Measurements from ENCODE around the gene GABBR2. TPM values are rescaled to one million over a fixed set of nuclear protein-coding genes. Genes with fewer than 3 reads are reported as not detected.
A peak's percentile ranks its signal among the peaks of the same experiment; 100 is the strongest.
"Not testable (repeated sequence)": the region's sequence is repeated elsewhere in the genome, so short reads cannot be mapped to it uniquely, and the experiment has no call there.

GABBR2 gene
- total RNA-seq, 2 donors from 2014 or later = not detected

GRCh38 chr9:98593354-98594253 is 115.1 kb downstream of the GABBR2 start:
- H3K4me1 Mint-ChIP-seq = no peaks in the 10 kb centered on the region
- no peak overlapping the region for H3K27ac Mint-ChIP-seq
- no peaks in the 10 kb centered on the region for H3K36me3 Mint-ChIP-seq (ENCODE audit: low read depth)
- H3K9me3 Mint-ChIP-seq = peaks cover 4% of the 10 kb centered on the region
- no peak overlapping the region for H3K4me3 Mint-ChIP-seq
- peaks cover 15% of the 10 kb centered on the region for H3K27me3 Mint-ChIP-seq
- no peak for ATAC-seq (replicated peaks)

DNA sequence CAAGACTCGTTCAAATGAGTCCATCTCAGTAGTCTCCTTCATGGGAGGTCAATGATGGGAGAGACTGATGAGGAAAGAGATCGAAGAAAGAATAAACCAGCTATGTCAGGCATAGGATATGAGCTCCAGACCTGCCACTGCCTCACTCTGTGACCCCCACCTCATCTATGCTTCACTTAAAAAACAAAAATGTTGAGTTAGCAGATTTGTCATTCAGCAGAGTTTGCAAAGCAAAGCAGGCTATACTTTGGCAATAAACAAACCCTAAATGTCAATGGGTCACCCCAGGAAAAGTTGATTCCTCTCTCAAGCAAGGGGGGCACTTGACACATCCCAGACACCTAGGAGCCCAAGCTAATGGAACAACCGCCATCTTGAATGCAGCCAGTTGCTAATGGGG is 117.0 kb downstream of the GABBR2 start:
- no peaks in the 10 kb centered on the region for H3K4me1 Mint-ChIP-seq
- no peak overlapping the region for H3K4me3 Mint-ChIP-seq
- no peak overlapping the region for H3K27ac Mint-ChIP-seq
- peaks cover 17% of the 10 kb centered on the region for H3K27me3 Mint-ChIP-seq
- peaks cover 4% of the 10 kb centered on the region for H3K9me3 Mint-ChIP-seq
- ATAC-seq (replicated peaks) = no peak
- H3K36me3 Mint-ChIP-seq (ENCODE audit: low read depth) = no peaks in the 10 kb centered on the region

DNA sequence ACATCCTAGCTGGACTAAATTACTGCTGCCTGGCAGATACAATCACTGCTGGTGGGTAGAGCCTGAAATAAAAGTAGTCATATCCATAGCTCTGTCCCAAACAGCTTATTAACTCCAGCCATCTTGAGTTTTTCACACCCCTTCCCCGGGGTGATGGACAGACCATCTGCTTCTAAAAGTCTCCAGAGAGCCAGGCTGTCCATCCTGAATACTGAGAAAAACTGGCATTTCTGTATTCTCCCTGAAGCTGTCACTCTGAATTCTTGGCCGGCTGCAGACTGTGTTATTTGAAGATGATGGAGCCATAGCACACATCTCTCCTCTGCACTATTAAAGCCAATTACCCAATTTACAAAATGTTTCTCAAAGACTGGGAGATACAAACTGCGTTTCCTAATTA is 118.6 kb downstream of the GABBR2 start:
- H3K27me3 Mint-ChIP-seq = peaks cover 19% of the 10 kb centered on the region
- H3K4me1 Mint-ChIP-seq = no peaks in the 10 kb centered on the region
- H3K9me3 Mint-ChIP-seq = peaks cover 4% of the 10 kb centered on the region
- no peak overlapping the region for H3K4me3 Mint-ChIP-seq
- H3K27ac Mint-ChIP-seq = no peak overlapping the region
- no peaks in the 10 kb centered on the region for H3K36me3 Mint-ChIP-seq (ENCODE audit: low read depth)
- ATAC-seq (replicated peaks) = no peak

- Mint-ChIP-seq H3K27me3 (peaks cover 23% of the 10 kb centered on the region), H3K4me3 (no peak overlapping the region), H3K4me1 (no peaks in the 10 kb centered on the region), H3K9me3 (peaks cover 4% of the 10 kb centered on the region), H3K36me3 (ENCODE audit: low read depth) (no peaks in the 10 kb centered on the region), H3K27ac (no peak overlapping the region)
- no peak for ATAC-seq (replicated peaks)
These were observed 119.6 kb downstream of the GABBR2 start for GRCh38 chr9:98589102-98589501.

GRCh38 chr9:98584853-98585438 is 123.8 kb downstream of the GABBR2 start:
- peaks cover 22% of the 10 kb centered on the region for H3K27me3 Mint-ChIP-seq
- not testable (repeated sequence) for H3K4me3 Mint-ChIP-seq; ATAC-seq (replicated peaks); H3K9me3 Mint-ChIP-seq; H3K4me1 Mint-ChIP-seq; H3K36me3 Mint-ChIP-seq (ENCODE audit: low read depth); H3K27ac Mint-ChIP-seq

GRCh38 chr9:98584059-98584458 is 124.7 kb downstream of the GABBR2 start:
- Mint-ChIP-seq H3K9me3 (no peaks in the 10 kb centered on the region), H3K4me3 (no peak overlapping the region), H3K27ac (no peak overlapping the region), H3K4me1 (no peaks in the 10 kb centered on the region), H3K27me3 (peaks cover 23% of the 10 kb centered on the region), H3K36me3 (ENCODE audit: low read depth) (no peaks in the 10 kb centered on the region)
- peak; percentile 48 for ATAC-seq (replicated peaks)

GRCh38 chr9:98583417-98583816 is 125.3 kb downstream of the GABBR2 start:
- no peaks in the 10 kb centered on the region for H3K9me3 Mint-ChIP-seq
- no peak for ATAC-seq (replicated peaks)
- H3K36me3 Mint-ChIP-seq (ENCODE audit: low read depth) = no peaks in the 10 kb centered on the region
- no peak overlapping the region for H3K4me3 Mint-ChIP-seq
- peaks cover 28% of the 10 kb centered on the region for H3K27me3 Mint-ChIP-seq
- no peak overlapping the region for H3K27ac Mint-ChIP-seq
- no peaks in the 10 kb centered on the region for H3K4me1 Mint-ChIP-seq

DNA sequence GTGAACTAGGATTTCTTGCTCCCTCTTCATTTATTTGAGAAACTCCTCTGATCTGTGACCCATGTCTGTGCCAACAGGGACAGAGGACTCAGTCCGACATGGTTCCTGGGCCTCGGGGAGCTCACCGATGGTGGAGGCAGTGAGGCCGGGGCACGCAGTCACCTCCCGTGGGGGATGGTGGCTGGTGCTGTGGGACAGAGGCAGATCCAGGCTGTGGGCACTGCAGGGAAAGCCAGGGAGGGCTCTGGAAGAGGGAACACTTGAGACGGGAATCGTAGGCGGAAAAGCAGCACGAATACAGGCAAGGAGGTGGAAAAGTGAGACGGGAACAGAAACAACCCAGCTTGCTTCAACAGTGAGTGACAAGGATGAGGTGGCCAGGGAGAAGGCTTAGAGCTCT is 127.8 kb downstream of the GABBR2 start:
- Mint-ChIP-seq H3K27ac (no peak overlapping the region), H3K4me1 (peaks cover 5% of the 10 kb centered on the region), H3K36me3 (ENCODE audit: low read depth) (no peaks in the 10 kb centered on the region), H3K27me3 (peaks cover 39% of the 10 kb centered on the region), H3K4me3 (no peak overlapping the region), H3K9me3 (no peaks in the 10 kb centered on the region)
- ATAC-seq (replicated peaks) = no peak

GRCh38 chr9:98579700-98580099 is 129.0 kb downstream of the GABBR2 start:
- H3K9me3 Mint-ChIP-seq = no peaks in the 10 kb centered on the region
- H3K27me3 Mint-ChIP-seq = peaks cover 35% of the 10 kb centered on the region
- H3K36me3 Mint-ChIP-seq (ENCODE audit: low read depth) = no peaks in the 10 kb centered on the region
- H3K4me3 Mint-ChIP-seq = no peak overlapping the region
- ATAC-seq (replicated peaks) = no peak
- peaks cover 16% of the 10 kb centered on the region for H3K4me1 Mint-ChIP-seq
- no peak overlapping the region for H3K27ac Mint-ChIP-seq

DNA sequence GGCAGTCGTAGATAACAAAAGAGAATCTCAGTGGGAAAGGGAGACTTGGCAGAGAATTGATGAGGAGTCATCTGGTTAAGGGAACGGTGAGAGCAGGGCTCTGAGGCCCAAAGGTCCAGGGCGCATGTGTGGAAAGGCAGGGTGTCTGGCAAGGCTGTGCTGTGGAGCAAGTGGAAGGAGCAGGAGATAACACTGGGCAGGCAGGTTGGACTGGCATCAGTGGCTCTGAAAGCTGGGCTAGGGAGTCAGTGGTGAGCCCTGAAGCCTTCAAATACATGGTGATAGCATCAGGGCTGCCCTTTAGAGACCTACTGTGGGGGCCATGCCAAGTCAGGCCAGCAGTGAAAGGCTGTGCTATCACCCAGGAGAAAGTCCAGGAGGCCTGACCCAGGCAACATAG is 131.3 kb downstream of the GABBR2 start:
- H3K36me3 Mint-ChIP-seq (ENCODE audit: low read depth) = no peaks in the 10 kb centered on the region
- no peaks in the 10 kb centered on the region for H3K9me3 Mint-ChIP-seq
- ATAC-seq (replicated peaks) = no peak
- peaks cover 16% of the 10 kb centered on the region for H3K4me1 Mint-ChIP-seq
- H3K27ac Mint-ChIP-seq = no peak overlapping the region
- H3K4me3 Mint-ChIP-seq = no peak overlapping the region
- H3K27me3 Mint-ChIP-seq = peaks cover 35% of the 10 kb centered on the region

- no peak overlapping the region for H3K27ac Mint-ChIP-seq
- no peaks in the 10 kb centered on the region for H3K36me3 Mint-ChIP-seq (ENCODE audit: low read depth)
- H3K9me3 Mint-ChIP-seq = no peaks in the 10 kb centered on the region
- peaks cover 16% of the 10 kb centered on the region for H3K4me1 Mint-ChIP-seq
- no peak overlapping the region for H3K4me3 Mint-ChIP-seq
- H3K27me3 Mint-ChIP-seq = peaks cover 30% of the 10 kb centered on the region
- ATAC-seq (replicated peaks) = no peak
These were observed 131.9 kb downstream of the GABBR2 start for GRCh38 chr9:98576859-98577258.

DNA sequence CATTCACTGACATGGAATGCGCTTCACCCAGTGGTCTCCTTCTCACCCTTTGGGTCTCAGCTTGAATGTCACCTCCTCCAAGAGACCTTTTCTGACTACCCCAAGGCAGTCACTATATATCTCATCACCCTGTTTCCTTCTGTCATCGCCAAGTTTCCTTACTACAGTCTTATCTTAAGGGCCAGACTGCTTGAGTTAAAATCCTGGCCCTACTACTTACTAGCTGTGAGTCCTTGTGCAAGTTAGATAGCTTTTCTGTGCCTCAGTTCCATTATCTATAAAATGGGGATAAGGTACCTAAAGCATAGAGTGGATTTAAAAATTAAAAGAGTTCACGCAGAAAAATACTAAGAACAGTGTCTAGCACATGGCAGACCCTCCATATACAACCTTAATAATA is 132.4 kb downstream of the GABBR2 start:
- Mint-ChIP-seq H3K27ac (no peak overlapping the region), H3K36me3 (ENCODE audit: low read depth) (no peaks in the 10 kb centered on the region), H3K4me1 (peaks cover 16% of the 10 kb centered on the region), H3K4me3 (peak overlapping the region; percentile 18), H3K27me3 (peaks cover 30% of the 10 kb centered on the region), H3K9me3 (no peaks in the 10 kb centered on the region)
- ATAC-seq (replicated peaks) = no peak

GRCh38 chr9:98575379-98576346 is 133.1 kb downstream of the GABBR2 start:
- Mint-ChIP-seq H3K9me3 (no peaks in the 10 kb centered on the region), H3K27ac (no peak overlapping the region), H3K27me3 (peaks cover 26% of the 10 kb centered on the region), H3K4me3 (peak overlapping the region; percentile 18), H3K4me1 (peaks cover 16% of the 10 kb centered on the region), H3K36me3 (ENCODE audit: low read depth) (no peaks in the 10 kb centered on the region)
- ATAC-seq (replicated peaks) = peak; percentile 83

GRCh38 chr9:98573749-98574278 is 134.9 kb downstream of the GABBR2 start:
- no peak for ATAC-seq (replicated peaks)
- Mint-ChIP-seq H3K4me1 (peaks cover 16% of the 10 kb centered on the region), H3K4me3 (no peak overlapping the region), H3K36me3 (ENCODE audit: low read depth) (no peaks in the 10 kb centered on the region), H3K27me3 (peaks cover 18% of the 10 kb centered on the region), H3K27ac (no peak overlapping the region), H3K9me3 (no peaks in the 10 kb centered on the region)

All from activated T-helper 17 cell treated with anti-CD3 and anti-CD28 coated beads, Interleukin-2, amount 50 U/mL, for 72 hours (primary cell).